HG03025 (cell line): ENCODE data around the gene OAS2.
"Not testable (repeated sequence)": the region's sequence is repeated elsewhere in the genome, so short reads cannot be mapped to it uniquely, and the experiment has no call there.

ENCODE experiments used
- ATAC-seq: cut with Tn5 transposase; IDR thresholded peaks from one replicate; pipeline ENCODE4 v1.9.1; 2021; ENCODE audit warnings: mild to moderate bottlenecking, moderate library complexity; ENCODE audit not compliant: unreplicated experiment, low FRiP score

The OAS2 gene

DNA sequence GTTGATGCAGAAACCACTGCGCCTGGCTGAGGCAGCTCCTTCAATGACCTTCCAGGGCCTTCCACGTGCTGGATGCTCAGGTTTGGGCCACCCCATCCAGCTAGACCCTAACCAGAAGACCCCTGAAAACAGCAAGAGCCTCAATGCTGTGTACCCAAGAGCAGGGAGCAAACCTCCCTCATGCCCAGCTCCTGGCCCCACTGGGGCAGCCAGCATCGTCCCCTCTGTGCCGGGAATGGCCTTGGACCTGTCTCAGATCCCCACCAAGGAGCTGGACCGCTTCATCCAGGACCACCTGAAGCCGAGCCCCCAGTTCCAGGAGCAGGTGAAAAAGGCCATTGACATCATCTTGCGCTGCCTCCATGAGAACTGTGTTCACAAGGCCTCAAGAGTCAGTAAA, 29.5 kb upstream of the OAS2 start:
- ATAC-seq: no peak

DNA sequence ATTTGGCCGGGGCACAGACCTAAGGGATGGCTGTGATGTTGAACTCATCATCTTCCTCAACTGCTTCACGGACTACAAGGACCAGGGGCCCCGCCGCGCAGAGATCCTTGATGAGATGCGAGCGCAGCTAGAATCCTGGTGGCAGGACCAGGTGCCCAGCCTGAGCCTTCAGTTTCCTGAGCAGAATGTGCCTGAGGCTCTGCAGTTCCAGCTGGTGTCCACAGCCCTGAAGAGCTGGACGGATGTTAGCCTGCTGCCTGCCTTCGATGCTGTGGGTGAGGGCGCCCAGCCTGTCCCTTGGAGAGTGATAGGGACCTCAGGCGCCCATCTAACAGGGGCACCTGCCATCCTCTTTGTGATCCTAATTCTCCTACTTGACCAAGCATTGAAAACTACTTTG, 27.6 kb upstream of the OAS2 start:
- no peak for ATAC-seq

DNA sequence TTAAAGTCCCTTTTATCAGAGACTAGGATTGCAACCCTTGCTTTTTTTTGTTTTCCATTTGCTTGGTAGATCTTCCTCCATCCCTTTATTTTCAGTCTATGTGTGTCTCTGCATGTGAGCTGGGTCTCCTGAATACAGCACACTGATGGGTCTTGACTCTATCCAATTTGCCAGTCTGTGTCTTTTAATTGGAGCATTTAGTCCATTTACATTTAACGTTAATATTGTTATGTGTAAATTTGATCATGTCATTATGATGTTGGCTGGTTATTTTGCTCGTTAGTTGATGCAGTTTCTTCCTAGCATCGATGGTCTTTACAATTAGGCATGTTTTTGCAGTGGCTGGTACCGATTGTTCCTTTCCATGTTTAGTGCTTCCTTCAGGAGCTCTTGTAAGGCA, 21.2 kb upstream of the OAS2 start:
- not testable (repeated sequence) for ATAC-seq

DNA sequence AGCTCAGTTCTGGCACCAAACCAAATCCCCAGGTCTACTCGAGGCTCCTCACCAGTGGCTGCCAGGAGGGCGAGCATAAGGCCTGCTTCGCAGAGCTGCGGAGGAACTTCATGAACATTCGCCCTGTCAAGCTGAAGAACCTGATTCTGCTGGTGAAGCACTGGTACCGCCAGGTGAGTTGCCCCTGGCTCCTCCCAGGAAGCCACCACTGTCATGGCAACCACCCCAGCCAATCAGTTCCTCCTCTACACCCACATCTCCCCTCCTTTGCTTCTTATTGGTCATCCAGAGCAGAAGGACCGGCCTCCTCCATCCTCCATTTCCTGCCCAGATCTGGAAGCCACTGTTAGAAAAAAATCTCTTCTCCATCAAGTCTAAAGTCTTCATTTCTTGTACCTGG, 17.2 kb upstream of the OAS2 start:
- ATAC-seq: no peak

DNA sequence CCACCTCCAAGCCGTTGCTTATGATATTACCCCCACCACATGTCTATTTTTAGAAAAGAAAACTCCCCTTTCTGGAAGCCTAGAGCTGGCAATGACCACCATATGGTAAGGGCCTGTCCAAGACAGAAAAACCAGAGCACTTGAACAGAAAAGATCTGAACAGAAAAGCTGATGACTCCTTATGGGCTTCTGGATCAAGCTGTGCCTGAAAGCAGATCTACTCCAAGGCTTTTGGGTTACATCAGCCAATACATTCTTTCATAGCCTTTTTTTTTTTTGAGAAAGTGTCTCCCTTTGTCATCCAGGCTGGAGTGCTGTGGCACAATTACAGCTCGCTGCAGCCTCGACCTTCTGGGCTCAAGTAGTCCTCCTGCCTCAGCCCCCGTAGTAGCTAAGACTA, 16.8 kb upstream of the OAS2 start:
- ATAC-seq: no peak

DNA sequence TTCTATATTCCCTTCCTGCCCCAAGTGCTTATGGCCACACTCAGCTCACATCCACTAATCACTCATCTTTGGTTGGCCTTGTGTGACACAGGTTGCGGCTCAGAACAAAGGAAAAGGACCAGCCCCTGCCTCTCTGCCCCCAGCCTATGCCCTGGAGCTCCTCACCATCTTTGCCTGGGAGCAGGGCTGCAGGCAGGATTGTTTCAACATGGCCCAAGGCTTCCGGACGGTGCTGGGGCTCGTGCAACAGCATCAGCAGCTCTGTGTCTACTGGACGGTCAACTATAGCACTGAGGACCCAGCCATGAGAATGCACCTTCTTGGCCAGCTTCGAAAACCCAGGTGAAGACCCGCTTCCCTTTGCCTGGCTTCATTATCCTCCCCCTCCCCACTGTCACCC, 15.8 kb upstream of the OAS2 start:
- no peak for ATAC-seq

DNA sequence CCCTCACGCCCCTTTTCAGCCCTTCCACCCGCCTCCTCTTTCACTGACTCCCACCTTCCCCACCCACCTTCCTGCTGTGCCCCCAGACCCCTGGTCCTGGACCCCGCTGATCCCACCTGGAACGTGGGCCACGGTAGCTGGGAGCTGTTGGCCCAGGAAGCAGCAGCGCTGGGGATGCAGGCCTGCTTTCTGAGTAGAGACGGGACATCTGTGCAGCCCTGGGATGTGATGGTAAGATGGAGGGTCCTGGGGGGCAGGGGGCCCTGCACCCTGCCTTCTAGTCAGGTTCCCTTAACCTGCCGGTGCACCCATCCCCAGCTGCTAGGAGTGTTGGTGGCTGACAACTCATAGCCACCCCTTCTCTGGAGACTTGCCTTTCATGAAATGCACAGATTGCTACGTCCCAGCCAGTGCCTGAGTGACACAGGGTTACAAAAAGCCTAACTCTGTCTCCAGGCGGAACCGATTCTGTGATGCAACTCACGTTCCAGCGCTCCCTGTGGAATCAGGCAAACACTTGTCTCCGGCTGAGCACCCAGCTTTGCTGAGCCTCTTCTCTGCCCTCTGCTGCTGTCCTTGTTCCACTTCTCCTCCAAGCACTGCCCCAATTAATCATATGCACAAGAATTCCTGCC, 15.0 kb upstream of the OAS2 start:
- no peak for ATAC-seq

DNA sequence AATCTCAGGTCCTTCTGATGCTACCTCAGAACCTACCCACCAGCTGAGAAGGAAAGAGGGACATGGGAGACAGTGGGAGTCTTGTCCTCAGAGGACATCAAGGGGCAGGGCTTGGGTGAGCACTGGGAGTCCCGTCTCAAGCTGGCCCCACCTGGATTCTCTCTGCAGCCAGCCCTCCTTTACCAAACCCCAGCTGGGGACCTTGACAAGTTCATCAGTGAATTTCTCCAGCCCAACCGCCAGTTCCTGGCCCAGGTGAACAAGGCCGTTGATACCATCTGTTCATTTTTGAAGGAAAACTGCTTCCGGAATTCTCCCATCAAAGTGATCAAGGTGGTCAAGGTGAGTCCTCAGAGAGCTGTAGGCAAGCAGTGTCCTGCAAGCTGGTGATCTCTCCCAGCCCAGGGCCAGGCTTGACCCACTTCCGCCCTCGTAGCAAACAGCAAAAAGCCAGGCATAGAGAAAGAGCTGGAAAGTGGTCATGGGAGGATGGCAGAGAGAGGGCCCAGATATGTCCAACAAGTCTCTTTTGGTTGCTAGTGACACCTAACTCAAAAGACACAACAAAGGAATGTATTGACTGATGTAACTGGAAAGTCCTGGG, 14.2 kb upstream of the OAS2 start:
- ATAC-seq: no peak

DNA sequence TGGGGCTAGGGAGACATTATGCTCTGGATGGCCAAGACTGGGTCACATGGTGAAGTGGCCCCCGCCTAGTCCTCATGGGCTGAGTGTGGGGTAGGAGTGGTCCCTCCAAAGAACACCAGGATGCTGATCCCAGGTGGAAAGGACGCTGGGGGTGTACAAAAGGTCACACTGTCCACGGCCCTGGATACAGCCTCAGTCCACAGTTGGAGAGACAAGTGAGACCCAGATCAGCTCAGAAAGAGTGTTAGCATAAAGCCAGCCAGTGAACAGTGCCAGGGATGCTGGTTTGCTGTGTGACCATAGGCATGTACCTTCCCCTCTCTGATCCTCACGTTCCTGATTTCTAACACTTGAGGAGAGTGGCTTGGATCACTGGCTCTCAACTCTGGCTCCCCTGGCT, 13.4 kb upstream of the OAS2 start:
- no peak for ATAC-seq

DNA sequence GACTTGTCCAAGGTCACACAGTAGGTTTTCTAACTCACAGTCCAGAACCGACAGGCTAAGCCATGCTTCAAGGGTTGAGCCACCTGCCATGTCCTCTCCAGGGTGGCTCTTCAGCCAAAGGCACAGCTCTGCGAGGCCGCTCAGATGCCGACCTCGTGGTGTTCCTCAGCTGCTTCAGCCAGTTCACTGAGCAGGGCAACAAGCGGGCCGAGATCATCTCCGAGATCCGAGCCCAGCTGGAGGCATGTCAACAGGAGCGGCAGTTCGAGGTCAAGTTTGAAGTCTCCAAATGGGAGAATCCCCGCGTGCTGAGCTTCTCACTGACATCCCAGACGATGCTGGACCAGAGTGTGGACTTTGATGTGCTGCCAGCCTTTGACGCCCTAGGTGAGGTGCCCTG, 12.7 kb upstream of the OAS2 start:
- ATAC-seq: no peak

DNA sequence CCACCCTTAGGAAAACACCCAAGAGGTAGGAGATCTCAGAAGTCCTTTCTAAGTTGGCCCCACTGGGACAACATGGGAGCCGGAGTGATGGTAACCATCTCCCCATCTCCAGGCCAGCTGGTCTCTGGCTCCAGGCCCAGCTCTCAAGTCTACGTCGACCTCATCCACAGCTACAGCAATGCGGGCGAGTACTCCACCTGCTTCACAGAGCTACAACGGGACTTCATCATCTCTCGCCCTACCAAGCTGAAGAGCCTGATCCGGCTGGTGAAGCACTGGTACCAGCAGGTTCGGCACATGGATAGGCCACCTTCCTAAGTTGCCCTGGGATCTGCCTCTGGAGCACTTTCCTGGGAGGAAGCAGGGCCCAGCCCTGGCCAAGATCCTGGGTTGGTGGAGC, 11.0 kb upstream of the OAS2 start:
- no peak for ATAC-seq

DNA sequence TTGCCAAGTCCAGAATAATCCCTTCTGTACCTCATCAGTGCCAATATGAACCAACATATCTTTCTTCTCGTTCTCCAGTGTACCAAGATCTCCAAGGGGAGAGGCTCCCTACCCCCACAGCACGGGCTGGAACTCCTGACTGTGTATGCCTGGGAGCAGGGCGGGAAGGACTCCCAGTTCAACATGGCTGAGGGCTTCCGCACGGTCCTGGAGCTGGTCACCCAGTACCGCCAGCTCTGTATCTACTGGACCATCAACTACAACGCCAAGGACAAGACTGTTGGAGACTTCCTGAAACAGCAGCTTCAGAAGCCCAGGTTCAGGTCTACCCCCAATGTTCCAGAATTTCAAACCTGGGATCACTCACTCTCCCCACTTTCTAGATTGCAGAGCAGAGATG, 10.5 kb upstream of the OAS2 start:
- no peak for ATAC-seq

DNA sequence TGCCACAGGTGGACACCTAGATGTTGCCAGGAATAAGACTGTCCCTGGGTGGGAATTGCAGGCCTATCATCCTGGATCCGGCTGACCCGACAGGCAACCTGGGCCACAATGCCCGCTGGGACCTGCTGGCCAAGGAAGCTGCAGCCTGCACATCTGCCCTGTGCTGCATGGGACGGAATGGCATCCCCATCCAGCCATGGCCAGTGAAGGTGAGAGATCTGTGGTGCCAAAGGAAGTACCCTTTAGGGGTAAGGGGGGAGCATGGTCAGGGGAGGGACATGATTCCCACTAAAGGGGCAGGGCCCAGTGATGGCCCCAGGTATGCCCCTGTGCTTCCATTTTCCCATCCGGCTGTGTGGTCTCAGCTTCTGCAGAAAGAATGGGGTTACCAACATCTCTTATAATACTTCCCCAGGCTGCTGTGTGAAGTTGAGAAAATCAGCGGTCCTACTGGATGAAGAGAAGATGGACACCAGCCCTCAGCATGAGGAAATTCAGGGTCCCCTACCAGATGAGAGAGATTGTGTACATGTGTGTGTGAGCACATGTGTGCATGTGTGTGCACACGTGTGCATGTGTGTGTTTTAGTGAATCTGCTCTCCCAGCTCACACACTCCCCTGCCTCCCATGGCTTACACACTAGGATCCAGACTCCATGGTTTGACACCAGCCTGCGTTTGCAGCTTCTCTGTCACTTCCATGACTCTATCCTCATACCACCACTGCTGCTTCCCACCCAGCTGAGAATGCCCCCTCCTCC, 8.6 kb upstream of the OAS2 start:
- ATAC-seq: no peak

DNA sequence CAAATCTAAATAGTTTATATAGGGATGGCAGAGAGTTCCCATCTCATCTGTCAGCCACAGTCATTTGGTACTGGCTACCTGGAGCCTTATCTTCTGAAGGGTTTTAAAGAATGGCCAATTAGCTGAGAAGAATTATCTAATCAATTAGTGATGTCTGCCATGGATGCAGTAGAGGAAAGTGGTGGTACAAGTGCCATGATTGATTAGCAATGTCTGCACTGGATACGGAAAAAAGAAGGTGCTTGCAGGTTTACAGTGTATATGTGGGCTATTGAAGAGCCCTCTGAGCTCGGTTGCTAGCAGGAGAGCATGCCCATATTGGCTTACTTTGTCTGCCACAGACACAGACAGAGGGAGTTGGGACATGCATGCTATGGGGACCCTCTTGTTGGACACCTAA, 7.9 kb upstream of the OAS2 start:
- ATAC-seq: no peak

DNA sequence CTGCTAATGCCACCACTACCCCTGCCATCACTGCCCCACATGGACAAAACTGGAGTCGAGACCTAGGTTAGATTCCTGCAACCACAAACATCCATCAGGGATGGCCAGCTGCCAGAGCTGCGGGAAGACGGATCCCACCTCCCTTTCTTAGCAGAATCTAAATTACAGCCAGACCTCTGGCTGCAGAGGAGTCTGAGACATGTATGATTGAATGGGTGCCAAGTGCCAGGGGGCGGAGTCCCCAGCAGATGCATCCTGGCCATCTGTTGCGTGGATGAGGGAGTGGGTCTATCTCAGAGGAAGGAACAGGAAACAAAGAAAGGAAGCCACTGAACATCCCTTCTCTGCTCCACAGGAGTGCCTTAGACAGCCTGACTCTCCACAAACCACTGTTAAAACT, 7.1 kb upstream of the OAS2 start:
- no peak for ATAC-seq

DNA sequence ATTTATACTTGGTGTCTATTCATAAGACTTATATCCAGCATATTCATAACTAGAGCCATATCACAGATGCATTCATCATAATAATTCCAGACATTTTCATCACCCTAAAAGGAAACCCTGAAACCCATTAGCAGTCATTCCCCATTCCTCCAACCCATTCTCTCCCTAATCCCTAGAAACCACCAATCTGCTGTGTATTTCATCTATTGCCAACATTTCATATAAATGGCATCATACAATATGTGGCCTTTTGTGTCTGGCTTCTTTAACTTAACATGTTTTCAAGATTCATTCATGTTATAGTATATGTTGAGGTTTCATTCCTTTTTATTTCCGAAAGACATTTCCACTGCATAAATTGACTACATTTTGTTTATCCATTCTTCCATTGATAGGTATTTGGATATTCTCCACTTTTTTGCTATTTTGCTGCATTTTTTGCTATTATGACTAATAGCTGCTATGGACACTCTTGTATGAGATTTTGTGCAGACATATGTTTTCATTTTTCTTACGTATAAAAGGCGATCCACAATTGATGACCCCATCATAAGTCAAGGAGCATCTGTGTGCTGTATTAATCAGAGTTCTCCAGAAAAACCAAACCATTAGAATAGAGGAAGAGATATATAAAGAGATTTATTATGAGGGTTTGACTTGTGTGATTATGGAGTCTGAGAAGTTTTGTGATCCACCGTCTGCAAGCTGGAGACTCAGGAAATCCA, 5.1 kb upstream of the OAS2 start:
- no peak for ATAC-seq

DNA sequence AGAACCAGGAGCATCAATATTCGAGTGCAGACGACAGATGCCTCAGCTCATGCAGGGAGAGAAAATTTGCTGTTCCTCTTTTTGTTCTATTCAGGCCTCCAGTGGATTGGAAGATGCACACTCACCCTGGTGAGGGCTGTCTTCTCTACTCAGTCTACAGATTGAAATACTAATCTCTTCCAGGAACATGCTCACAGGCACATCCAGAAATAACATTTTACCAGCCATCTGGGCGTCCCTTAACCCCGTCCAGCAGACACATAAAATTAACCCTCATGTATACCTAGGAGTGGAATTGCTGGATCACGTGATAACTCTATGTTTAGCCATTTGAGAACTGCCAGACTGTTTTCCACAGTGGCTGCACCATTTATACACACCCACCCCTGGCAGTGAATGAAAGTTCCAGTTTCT, 4.5 kb upstream of the OAS2 start:
- no peak for ATAC-seq

DNA sequence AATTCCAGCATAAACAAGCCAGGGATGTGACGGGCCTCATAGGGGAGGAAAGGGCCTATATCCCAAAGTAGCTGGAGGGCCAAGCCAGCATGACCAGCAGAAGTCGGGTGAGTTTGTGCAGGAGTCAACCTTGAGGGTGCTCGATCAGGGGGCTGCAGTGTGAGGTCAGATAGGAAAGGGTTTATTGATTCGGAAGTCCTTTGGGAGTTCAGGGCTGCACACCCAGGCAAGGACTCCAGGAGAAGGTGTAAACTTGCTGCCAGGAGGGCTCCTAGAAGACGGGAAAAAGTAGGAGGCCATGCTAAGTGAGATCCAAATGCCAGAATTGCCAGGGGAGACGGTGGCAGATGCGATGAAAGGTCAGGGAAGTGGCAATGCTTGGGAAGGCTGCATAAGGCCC, 3.4 kb upstream of the OAS2 start:
- no peak for ATAC-seq

DNA sequence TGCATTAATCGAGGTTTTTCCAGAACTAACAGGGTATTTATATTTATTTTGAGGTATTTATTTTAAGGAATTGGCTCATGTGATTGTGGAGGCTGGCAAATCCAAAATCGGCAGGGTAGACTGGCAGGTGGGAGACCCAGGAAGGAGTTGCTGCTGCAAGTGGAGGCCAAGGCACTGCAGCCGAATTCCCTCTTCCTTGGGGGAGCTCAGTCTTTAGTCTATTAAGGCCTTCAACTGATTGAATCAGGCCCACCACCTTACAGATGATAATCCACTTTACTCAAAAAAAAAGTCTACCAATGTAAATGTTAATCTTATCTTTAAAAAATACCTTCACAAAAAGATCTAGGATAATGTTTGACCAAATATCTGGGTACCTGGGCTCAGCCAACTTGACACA, 1.2 kb upstream of the OAS2 start:
- no peak for ATAC-seq

DNA sequence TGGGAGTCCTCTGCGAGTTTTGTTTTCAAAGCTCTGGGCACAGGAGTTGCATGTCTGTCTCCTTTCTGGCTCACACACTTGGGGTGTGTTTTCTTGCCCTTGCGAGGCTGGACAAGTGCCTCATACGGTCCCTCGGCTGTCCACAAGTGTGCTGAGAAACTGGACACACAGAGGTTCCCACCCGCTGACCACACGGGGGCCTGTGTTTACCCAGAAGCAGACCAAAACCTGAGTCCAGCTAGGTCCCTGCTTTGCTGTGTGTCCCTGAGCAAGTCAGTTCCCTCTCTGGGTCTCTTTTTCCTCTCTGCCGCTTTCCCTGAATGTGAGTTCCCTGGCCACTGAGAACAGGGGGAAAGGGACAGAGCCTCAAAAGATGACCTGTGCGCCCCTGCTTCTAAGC, 678 bp upstream of the OAS2 start:
- no peak for ATAC-seq

DNA sequence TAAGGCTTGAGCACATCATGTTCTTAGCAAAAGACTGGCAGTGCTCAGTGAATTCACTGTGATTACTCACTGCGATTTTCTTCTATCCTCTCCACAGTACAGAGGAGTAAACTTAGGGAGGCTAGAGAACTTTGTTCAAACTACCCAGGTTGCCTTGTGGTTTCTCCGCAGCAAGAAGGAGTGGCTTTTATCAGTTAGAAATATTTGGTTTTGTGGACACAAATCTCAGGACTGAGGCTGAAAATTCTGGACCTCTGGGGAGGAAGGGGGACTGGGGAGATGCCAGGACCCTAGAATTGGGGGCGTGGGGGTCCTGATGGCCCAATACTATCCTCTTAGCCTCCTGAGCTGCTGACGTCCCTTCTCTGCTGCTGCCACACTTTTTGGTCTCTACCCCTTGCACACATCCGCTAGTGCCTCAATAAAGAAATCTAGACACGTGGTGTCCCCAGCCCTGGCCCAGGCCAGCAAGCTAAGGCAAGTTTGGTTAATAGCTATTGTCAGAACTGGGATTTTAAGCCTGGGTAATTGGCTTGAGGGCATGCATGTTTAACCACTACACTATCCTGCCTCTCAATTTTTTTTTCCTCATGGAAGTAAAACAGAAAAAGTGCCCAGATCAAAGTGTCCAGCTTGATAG, 842 bp downstream of the OAS2 start:
- ATAC-seq: peak; percentile 41
